PC-9 (cell line): ENCODE measurements around the gene KRT80. TPM values are rescaled to one million over a fixed set of nuclear protein-coding genes. Genes with fewer than 3 reads are reported as not detected.

ENCODE experiments used
- BruUV-seq: library from RNA; stranded (reverse); fragments of 400-500 nt; replicated peaks from 2 replicates; lab custom pipeline; 2021; lab: Mats Ljungman, UMichigan
- CTCF ChIA-PET: fragments of 300-600 bp; sonication (Branson Sonifier 250); formaldehyde crosslinking; loops from one replicate; lab custom pipeline; 2022; ENCODE audit warnings: antibody characterized with exemption; lab: Charles Lee
- POLR2A ChIA-PET: fragments of 300-600 bp; sonication (Branson Sonifier 250); formaldehyde crosslinking; loops from one replicate; lab custom pipeline; 2022; ENCODE audit warnings: antibody characterized with exemption; ENCODE audit not compliant: unreplicated experiment; lab: Charles Lee
- DNase-seq, 2 experiments: peaks; one replicate each; pipeline versions ENCODE4 v3.0.0 to v3.0.0-alpha.2; 2015 to 2022; ENCODE audit warnings: mixed read lengths in 1 of 2
- H2AFZ ChIP-seq: fragments of 200-600 bp; sonication (generic); 2 replicates; pipeline ENCODE4 v1.8.1; 2017; ENCODE audit warnings: antibody characterized with exemption
- H3F3A ChIP-seq: fragments of 200-600 bp; sonication (generic); 2 replicates; pipeline ENCODE4 v1.8.1; 2017; ENCODE audit warnings: antibody characterized with exemption, mild to moderate bottlenecking, low read depth; ENCODE audit not compliant: insufficient read depth
- H3K27ac ChIP-seq: fragments of 200-600 bp; sonication (generic); 2 replicates; pipeline ENCODE4 v1.6.1; 2016; ENCODE audit warnings: mixed run types
- H3K27me3 ChIP-seq: fragments of 200-600 bp; sonication (generic); 2 replicates; pipeline ENCODE4 v1.6.1; 2016; ENCODE audit warnings: low read depth, mixed run types; ENCODE audit not compliant: insufficient read depth
- H3K36me3 ChIP-seq: fragments of 200-600 bp; sonication (generic); 2 replicates; pipeline ENCODE4 v1.6.1; 2016; ENCODE audit warnings: low read depth, mixed run types
- H3K4me1 ChIP-seq: fragments of 200-600 bp; sonication (generic); replicated peaks from 2 replicates; pipeline ENCODE4 v1.6.1; 2016; ENCODE audit warnings: mixed run types; ENCODE audit not compliant: insufficient read depth
- H3K4me2 ChIP-seq: fragments of 200-600 bp; sonication (generic); 2 replicates; pipeline ENCODE4 v1.6.1; 2017; ENCODE audit warnings: mixed run types
- H3K4me3 ChIP-seq: fragments of 200-600 bp; sonication (generic); 2 replicates; pipeline ENCODE4 v1.6.1; 2016; ENCODE audit warnings: mixed run types
- H3K79me2 ChIP-seq: fragments of 200-600 bp; sonication (generic); 2 replicates; pipeline ENCODE4 v1.6.1; 2017; ENCODE audit warnings: low read depth, mixed run types
- H3K9me2 ChIP-seq: fragments of 200-600 bp; sonication (generic); 2 replicates; pipeline ENCODE4 v1.8.1; 2017; ENCODE audit warnings: mild to moderate bottlenecking; ENCODE audit not compliant: insufficient read depth
- H3K9me3 ChIP-seq: fragments of 200-600 bp; sonication (generic); 2 replicates; pipeline ENCODE4 v1.8.1; 2016; ENCODE audit warnings: low read depth; ENCODE audit not compliant: insufficient read depth
- H4K20me1 ChIP-seq: fragments of 200-600 bp; sonication (generic); 2 replicates; pipeline ENCODE4 v1.8.1; 2017; ENCODE audit not compliant: insufficient read depth
- CTCF ChIP-seq: fragments of 200-600 bp; sonication (generic); conservative IDR thresholded peaks from 2 replicates; pipeline ENCODE4 v1.6.1; 2017; ENCODE audit warnings: mixed run types, antibody characterized with exemption, mild to moderate bottlenecking, moderate library complexity
- EZH2 ChIP-seq: fragments of 200-600 bp; sonication (generic); IDR thresholded peaks from 2 replicates; pipeline ENCODE4 v1.8.0; 2017; ENCODE audit warnings: antibody characterized with exemption, low read depth
- intact Hi-C: fragments of 100-400 bp; cut with micrococcal nuclease; formaldehyde crosslinking; loops from one replicate; pipeline ENCODE4 v1.10.0; 2022; ENCODE audit not compliant: unreplicated experiment
- total RNA-seq: library from RNA; stranded (reverse); gene quantifications from 2 replicates; pipeline ENCODE4 v1.2.3, GENCODE V29; 2021

The KRT80 gene
- total RNA-seq, 1 experiment from 2014 or later, result 94.9 TPM

- Histone ChIP-seq H3K36me3 (peaks cover 25% of the 10 kb centered on the region), H3K4me3 (no peak overlapping the region), H3F3A (peaks cover 43% of the 10 kb centered on the region), H3K4me1 (peaks cover 42% of the 10 kb centered on the region), H3K27me3 (no peaks in the 10 kb centered on the region), H3K79me2 (peaks cover 52% of the 10 kb centered on the region), H3K9me3 (no peaks in the 10 kb centered on the region), H3K27ac (no peak overlapping the region), H4K20me1 (no peaks in the 10 kb centered on the region), H3K4me2 (no peak overlapping the region), H3K9me2 (no peaks in the 10 kb centered on the region), H2AFZ (no peak overlapping the region)
- ChIA-PET CTCF (no interaction called here), POLR2A (no interaction called here)
- no TSS peak for BruUV-seq
- DNase-seq, result no peak
- intact Hi-C loops, result no loop called here
- no peak for TF ChIP-seq CTCF
- TF ChIP-seq EZH2, result no peak
These were observed 7.8 kb downstream of the KRT80 start for GRCh38 chr12:52183971-52184370.

DNA sequence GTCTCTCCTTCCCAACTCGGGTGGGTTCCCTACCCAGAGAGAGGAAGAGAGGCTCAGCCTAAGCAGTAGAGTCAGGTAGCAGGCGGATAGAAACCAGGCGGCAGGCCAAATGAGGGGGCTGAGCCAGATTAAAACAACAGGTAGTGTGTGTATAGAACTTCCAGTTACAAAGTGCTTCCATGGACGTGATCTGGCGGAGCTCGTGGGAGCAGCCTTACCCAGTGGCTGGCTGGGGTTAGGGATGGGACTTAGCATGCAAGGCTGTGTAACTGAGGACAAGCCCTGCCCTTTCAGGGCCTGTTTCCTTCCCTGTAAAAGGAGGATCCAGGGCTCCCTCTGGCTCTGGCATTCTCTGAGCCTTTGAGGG is 8.3 kb downstream of the KRT80 start:
- H3K27ac ChIP-seq, result no peak overlapping the region
- H3K27me3 ChIP-seq, result no peaks in the 10 kb centered on the region
- TF ChIP-seq EZH2 (no peak), CTCF (no peak)
- peaks cover 40% of the 10 kb centered on the region for H3F3A ChIP-seq
- H3K4me2 ChIP-seq, result no peak overlapping the region
- peaks cover 37% of the 10 kb centered on the region for H3K4me1 ChIP-seq
- ChIA-PET POLR2A (no interaction called here), CTCF (no interaction called here)
- H2AFZ ChIP-seq, result no peak overlapping the region
- no peaks in the 10 kb centered on the region for H3K9me2 ChIP-seq
- H3K9me3 ChIP-seq, result no peaks in the 10 kb centered on the region
- H3K79me2 ChIP-seq, result peaks cover 47% of the 10 kb centered on the region
- peaks cover 25% of the 10 kb centered on the region for H3K36me3 ChIP-seq
- intact Hi-C loops, result no loop called here
- no peaks in the 10 kb centered on the region for H4K20me1 ChIP-seq
- BruUV-seq, result no TSS peak
- no peak overlapping the region for H3K4me3 ChIP-seq
- no peak for DNase-seq

GRCh38 chr12:52182898-52183543 is 8.8 kb downstream of the KRT80 start:
- H3K4me1 ChIP-seq, result peaks cover 32% of the 10 kb centered on the region
- POLR2A ChIA-PET, result no interaction called here
- H3K36me3 ChIP-seq, result peaks cover 25% of the 10 kb centered on the region
- no peak overlapping the region for H3K4me3 ChIP-seq
- no peaks in the 10 kb centered on the region for H3K27me3 ChIP-seq
- H3K4me2 ChIP-seq, result no peak overlapping the region
- TF ChIP-seq CTCF, result no peak
- no peak for TF ChIP-seq EZH2
- no peak for DNase-seq
- no TSS peak for BruUV-seq
- H4K20me1 ChIP-seq, result no peaks in the 10 kb centered on the region
- no peak overlapping the region for H2AFZ ChIP-seq
- peaks cover 42% of the 10 kb centered on the region for H3K79me2 ChIP-seq
- peaks cover 35% of the 10 kb centered on the region for H3F3A ChIP-seq
- no peak overlapping the region for H3K27ac ChIP-seq
- CTCF ChIA-PET, result no interaction called here
- intact Hi-C loops, result no loop called here
- H3K9me2 ChIP-seq, result no peaks in the 10 kb centered on the region
- no peaks in the 10 kb centered on the region for H3K9me3 ChIP-seq
